Nucleus accumbens (tissue), 56 donors: Measurements from ENCODE around the gene PRSS21.

Experiments used
- DNase-seq, 56 donors: peaks; one replicate each; lab custom pipeline; 2025; lab: John Stamatoyannopoulos, UW

Gene PRSS21

DNA sequence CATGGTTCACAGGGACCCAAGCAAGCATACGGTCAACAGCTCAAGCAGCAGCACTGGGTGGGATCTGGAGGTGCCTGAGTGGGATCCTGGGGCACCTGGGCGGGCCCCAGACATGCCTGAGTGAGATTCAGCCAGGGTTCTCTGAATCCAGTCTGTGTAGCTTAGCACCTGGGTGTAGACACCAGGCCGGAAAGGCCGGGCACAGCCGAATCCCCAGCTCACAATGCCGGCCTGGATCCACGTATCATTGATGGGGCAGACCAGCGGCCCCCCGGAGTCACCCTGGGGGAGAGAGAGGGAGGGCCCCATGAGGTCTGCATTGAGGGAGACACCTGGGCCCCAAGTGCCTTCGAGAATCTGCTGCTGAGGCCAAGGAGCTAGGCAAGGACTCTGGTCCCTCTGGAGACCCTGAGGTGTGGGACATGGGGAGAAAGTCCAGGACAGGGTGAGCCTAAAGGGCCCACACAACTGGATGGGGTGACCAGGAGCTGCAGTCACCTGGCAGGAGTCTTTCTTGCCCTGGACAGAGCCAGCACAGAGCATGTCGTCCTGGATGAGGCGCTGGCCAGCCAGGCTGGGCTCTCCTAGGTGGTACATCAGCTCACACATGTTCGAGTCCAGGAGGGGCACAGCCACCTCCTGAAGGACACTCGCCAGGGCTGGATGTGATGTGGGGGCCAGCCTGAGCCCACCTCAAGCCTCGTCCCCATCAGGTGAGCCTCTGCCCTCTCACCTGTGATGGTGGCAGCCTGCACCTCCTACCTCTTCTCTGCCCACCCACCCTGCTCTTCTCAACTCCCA is 22.8 kb downstream of the PRSS21 start:
- DNase-seq = no peak

DNA sequence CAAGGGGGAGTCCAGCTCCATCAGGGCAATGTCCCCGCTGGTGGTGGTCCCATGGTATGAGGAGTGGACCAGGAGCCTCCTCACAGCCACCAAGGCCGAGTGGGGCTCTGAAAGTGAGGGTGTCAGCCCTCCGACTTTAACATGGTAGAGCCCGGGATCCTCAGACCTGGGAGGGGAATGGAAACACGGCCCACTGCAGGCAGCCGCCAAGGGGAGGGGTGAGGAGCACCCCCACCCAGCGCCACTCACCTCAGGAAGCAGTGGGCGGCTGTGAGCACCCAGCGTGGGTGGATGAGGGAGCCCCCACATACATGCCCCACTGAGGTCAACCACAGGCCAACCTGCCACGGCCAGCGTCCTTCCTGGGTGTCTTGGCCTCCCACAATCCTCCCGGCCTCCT is 23.9 kb downstream of the PRSS21 start:
- DNase-seq = no peak

DNA sequence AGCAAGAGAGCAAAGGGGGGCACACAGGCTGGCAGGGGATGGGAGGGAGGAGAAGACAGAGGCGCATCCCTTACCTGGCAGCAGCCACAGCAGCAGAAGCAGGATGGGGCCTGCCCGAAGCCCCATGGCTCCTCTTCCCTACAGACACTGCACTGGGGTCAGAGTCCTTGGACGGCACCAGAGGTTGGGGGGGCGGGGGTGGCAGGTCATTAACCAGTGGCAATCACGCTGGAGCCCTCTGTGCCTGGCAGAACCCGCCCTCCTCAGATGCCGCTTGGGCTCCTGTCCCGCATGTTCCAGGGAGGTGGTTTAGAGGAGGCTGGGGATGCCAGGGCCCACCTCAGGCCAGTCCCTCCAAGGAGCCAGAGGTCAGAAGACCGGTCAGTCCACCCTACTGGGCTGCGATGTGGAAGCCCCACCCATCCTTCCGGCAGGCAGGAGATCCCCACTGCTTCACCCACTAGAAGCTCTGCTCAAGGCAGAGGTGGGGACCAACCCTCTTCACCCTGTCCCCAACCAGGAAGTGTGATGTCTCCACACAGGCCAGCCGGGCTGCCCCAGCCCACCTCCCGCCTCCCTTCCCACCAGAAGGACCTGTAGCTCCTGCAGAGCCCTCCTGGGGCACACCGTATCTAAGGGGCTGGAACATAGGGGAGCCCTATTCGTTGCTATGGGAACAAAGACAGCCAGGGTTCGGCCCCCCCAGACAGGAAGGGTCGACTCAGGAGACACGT is 24.7 kb downstream of the PRSS21 start:
- DNase-seq = no peak

DNA sequence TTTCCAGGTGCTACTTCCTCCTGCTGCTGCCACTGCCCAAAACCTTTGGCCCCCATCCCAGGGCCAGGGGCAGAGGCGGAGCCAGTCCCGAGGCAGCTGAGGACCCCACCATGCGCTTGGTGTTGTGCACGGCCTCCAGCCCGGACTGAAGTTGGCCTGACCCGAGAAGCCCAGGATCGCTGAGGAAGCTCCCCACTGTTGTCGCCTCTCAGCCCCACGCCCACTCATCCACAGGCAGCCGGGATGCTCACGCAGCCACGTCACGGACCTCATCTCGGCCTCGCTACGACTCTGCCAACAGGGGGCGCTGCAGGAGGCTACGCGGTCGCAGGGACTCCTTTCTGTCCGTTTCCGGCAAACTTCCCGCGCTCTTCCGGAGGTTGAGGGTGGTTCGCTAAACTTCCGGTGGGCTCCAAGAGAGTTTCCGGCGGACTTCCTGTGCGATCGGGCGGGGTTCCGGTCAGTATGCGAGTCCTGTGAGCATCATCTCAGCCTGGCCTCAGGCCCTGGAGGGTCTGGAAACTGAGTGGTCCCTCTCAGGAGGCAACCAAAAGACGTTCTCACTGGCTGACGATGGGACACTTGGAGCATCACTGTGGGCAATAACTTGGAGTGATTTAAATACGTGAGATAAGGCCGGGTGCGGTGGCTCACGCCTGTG is 25.4 kb downstream of the PRSS21 start:
- peak in 13 of 56 donors; percentile 3 to 46 (median 15) for DNase-seq

DNA sequence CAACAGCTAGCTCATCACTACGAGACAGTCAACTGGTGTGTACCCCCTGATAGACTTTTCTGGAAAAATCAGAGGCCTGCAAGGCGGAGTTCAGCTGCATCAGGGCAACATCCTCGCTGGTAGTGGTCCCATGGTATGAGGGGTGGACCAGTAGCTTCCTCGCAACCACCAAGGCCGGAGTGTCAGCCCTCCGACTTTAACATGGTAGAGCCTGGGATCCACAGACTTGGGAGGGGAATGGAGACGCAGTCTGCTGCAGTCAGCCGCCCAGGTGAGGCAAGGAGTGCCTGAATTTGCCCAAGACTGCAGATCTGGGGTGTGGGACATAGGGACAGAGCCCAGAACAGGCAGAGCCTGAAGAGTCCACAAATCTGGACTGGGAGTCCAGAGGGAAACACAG is 26.5 kb downstream of the PRSS21 start:
- DNase-seq = no peak

DNA sequence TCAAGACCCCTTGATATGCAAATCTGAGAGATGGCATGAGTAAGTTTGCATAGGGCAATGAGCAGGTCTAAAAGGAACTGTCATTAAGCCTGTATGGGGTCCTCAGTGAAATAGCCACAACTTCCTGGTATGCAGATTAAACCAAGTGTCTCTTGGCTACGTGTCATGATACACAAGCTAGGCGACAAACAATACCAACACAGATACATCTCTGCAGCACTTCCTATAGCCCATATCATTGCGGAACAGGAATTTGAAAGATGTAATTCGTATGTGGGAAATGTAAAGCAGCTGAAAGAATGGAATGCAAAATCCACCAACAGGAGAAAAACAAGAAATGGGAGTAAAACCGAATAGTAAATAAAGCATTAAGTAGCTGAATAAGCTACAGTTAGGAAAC is 28.1 kb downstream of the PRSS21 start:
- DNase-seq = no peak

DNA sequence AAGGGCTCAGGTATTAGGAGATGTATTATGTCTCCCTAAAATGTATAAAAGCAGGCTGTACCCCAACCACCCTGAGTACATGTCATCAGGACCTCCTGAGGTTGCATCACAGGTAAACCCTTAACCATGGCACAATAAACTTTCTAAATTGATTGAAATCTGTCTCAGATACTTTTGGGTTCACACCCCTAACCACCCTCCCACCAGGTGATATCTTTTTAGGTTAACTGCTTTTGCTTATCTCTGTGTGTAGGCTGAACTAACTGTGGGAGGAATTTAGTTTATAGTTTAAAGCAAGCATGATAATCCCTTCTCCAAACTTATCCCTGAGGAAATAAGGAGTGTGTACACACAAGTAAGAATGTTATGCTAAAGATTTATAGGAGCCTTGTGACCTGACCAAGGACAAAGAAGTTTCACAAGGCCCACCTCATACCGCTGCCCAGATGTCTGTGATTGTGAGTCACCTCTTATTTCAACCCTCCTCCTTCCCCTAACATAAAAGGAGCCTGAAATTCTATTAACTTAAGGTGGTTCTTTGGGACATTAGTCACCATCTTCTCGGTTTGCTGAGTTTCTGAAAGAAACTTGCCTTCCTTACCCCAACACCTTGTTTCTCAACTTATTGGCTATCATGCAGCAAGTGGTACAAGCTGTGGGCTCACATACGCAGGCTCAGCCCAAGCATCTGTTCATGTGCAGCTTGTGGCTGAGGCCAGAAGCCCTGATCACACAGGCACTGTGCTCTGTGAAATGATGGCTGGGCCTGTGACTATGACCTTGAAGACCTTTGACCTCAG is 29.7 kb downstream of the PRSS21 start:
- DNase-seq = no peak

DNA sequence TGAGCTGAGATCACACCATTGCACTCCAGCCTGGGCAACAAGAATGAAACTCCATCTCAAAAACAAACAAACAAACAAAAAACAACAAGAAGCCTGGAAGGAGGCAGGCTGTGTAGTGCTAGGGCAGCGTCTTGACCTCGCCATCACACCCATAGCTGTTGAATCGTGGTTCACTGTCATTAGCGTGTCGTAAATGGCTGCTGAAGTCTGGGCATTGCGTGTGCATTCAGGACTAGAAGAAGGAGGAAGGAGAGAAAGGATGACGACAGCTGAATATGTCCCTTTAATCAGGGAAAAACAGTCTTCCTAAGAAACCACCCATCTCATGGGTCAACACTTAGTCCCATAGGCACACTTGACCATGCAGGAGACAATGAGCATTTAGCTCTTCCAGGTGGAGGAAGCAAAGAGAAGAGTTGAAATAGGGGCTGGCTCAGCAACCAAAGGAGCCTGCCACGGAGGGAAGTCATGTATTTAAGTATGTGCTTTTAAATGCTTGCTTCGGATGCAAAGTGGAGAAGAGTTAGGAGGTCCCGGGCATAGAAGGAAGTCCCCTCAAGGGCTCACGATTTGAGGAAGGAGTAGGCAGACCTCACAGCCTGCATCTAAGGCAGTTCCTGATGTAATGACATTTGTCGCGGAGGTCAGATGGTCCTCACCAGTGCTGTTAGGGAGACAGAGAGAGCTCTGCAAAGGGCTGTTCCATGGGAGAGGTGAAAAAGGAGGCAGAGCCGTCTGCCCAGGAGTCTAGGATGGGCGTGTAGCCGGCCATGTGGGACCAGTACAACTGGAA is 32.1 kb downstream of the PRSS21 start:
- no peak for DNase-seq

DNA sequence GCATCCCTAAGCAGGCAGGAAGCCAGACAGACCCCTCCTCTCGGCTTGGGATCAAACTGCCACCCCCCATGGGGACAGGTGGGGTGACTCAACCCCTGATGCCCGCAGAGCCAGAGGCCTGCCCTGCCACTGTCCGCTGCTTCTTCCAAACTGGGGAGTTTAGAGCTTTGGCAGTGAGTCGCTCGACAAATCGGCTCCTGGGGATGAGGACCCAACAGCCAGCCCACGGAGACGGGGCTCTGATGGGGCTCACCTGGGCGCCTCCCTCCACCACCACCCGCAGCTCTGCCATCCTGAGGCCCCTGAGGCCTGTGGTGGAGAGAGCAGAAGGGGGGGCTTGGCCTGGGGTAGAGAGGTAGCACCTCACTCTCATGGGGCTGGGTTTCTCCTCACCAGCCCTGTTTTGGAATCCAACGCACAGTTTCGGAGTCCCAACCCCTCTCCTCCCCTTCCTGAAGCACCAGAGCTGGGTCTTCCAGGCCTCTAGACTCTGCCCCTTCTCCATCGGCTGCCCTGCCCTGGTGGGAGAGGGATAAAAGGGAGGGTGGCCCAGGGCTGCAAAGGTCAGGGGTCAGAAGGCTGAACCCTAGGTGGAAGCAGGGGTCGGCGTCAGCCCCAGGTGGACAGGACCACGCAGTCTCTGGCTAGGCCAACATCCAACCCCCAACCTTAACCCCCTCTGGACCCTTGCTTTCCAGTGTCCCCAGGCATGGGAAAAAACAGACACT is 35.1 kb downstream of the PRSS21 start:
- DNase-seq = no peak

DNA sequence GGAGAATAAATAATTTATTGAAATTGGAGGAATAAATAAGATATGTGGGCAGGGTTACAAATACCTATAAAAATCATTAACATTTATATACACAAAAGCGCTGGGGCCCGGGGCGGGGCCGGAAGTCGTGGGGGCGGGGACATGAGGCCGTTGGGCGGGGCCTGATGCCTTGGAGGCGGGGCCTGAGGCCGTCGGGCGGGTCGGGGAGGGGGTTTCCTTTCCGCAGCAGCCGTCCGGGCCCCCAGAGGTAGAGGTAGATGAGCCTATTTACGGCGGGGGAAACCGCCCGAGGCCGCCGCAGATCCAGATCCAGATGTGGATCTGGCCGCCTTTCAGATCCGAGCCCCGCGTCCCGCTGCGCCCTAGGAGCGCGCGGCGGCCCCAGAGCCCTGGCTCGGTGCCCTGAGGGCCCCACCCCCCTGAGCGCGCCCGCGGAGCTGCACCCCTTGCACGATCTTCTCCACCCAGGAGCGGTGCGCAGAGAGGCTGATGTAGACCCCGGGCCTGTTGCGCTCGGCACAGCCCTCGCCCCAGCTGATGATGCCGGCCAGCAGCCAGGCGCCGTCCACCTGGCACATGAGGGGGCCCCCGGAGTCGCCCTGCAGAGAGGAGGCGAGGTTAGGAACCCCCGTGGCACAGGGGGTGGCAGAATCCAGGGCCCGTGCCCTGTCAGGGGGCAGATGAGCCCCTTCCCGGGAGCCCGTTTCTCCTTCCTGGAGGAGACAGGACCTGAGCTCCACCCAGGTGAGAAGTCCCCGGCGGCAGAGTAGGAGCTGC is 35.9 kb downstream of the PRSS21 start:
- no peak for DNase-seq

DNA sequence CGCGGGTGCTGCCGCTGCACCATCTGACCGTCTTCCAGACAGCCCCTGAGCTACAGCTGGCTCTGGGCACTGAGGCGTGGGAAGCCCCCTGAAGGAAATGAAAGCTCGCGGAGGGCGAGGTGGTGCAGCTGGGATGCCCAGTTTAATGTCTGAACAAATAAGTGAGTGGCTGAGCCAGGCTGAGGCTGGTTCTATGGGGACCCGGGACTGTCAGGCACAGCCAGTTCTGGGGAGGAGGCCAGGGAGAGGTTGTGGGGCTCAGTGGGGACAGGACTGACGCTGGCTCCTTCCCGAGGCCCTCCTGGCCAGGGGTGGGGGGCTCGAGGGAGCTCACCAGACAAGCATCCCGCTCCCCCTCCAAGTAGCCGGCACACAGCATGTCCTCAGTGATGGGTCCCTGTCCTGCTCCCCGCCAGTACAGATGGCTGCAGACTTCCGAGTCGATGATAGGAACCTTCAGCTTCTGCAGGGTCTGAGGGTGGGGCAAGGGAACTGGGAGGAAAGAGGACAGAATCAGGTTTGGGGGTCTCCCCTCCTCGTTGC is 36.6 kb downstream of the PRSS21 start:
- DNase-seq = no peak

DNA sequence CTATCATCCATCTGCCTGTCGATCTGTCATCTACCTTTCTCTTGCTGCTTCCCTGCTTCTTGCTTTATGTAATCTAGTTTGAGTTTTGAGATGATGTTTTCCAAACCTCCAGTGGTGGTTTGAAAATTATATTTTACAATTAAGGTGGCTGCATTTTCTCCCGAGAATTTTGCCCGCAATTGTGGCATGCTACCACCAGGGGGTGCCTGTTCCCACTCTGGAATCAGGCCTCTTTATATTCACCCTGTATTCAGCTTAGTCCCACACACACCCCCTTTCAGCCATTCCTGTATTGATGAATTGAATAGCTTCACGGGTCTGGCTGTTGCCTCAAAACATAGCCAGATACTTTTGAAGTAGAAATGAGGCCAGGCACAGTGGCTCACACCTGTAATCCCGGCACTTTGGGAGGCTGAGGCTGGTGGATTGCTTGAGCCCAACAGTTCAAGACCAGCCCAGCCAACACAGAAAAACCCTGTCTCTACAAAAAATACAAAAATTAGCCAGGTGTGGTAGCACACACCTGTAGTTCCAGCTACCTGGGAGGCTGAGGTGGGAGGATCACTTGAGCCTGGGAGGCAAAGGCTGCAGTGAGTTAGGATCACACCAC is 37.8 kb downstream of the PRSS21 start:
- no peak for DNase-seq

DNA sequence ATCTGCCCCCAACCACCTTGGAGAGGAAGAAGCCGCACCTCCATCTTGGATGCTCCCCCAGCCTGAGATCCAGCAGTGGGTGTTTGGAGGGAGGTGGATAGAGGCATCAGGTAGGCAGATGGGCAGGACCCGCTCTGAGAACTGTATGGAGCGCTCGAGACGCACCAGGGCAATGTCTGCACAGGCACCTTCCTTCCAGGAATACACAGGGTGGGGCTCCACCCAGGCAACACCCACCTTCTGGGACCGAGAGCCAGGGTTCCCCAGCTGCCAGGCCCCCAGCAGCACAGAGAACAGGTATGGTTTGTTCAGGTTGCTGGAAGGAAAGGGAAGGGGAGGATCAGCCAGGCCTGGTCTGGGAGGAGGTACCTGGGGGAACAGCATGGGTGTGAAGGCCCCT is 38.5 kb downstream of the PRSS21 start:
- no peak for DNase-seq

DNA sequence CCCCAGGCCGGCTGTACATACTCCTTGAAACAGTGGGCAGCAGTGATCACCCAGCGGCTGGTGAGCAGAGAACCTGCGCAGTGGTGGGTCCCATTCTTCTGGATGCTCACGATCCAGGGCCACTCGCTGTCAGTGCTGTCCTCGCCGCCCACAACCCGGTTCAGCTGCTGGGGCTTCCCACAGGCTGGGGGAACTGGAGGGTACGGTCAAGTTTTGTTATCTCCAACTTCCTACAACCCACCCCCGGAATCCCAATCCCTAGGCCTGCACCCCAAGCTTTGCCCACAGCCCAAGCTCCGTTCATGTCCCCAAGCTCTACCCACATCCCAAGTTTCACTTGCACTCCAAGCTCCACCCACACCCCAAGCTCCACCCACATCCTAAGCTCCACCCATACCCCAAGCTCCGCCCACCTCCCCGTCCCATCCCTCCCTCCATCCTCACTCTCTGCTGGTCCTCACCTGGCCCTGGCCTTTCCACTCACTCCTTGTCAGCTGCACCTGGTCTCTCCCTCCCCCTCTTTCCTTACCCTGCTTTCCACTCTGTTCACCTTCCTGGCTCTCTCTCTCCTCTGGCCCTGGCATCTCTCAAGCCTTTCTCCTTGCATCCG is 39.1 kb downstream of the PRSS21 start:
- DNase-seq = no peak

DNA sequence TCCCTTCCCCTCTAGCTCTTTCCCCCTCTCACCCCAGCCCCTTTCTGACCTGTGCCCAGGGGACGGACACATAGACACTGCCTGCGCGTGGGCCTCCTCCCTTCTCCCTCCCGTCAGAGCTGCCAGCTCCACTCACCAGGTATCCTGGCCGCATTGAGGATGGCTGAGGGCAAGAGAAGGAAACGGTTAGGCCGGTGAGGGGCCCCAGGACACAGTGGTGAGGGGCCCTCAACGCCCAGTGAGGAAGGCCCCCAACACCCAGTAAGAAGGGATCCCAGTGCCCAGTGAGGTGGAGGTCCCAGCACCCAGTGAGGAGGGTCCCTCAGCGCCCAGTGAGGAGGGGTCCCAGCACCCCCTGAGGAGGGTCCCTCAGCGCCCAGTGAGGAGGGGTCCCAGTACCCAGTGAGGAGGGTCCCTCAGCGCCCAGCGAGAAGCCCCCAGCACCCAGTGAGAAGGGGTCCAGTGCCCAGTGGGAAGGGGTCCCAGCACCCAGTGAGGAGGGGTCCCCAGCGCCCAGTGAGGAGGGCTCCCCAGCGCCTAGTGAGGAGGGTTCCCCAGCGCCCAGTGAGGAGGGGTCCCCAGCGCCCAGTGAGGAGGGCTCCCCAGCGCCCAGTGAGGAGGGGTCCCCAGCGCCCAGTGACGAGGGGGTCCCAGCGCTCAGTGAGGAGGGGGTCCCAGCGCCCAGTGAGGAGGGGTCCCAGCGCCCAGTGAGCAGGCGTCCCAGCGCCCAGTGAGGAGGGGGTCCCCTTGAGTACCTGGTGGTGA is 39.8 kb downstream of the PRSS21 start:
- no peak for DNase-seq

DNA sequence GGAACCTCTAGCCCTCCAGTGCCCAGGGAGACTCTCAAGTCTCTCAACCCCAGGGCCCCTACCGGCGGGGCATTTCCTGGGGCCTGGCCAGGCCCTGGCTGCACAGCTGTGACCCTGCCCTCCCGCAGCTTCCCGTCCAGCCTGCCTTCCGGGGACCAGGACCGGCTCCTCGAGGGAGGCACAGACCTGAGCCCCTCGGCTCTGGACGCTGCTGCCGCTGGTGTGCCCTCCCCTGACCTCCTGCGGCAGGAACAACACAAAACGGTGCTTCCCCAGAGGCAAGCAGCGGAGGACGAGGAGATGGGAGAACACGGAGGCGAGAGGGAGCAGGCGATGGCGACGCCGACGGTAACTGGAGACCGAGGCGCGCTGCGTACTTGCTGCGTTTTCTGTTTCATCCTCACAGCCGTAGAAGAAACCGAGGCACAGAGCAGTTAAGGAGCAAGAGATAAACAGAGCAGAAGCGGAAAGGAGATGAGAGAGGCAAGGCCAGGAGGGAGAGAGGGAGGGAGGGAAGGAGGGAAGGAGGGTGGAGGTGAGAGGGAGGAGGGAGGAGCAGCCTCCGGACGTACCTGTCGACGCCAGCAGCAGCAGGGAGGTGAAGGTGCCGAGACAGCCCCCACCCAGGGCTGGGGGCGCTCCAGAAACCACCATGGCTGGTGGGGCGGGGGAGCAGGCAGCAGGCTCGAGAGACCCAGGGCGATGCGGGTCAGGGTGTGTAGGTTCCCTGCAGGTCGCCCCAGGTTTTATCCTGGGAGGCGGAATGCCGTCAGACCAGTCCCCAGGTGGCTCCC is 40.6 kb downstream of the PRSS21 start, which contains the start of gene PRSS22:
PRSS22 (minus strand) TSS at position 720 of the 794 bp plus-strand sequence; CDS start at position 654, 66 bp downstream.
- DNase-seq = no peak
